B cell (primary cell): Measurements from ENCODE around the gene RABL3. TPM values are rescaled to one million over a fixed set of nuclear protein-coding genes. Genes with fewer than 3 reads are reported as not detected.

Experiments used
- ATAC-seq: fragments of 200-7000 bp; cut with Tn5 transposase; one replicate; pipeline ENCODE4 v1.10.0; 2021; ENCODE audit warnings: low read depth, mild to moderate bottlenecking, moderate number of reproducible peaks, moderate library complexity
- CTCF ChIA-PET: fragments of 350-600 bp; sonication (Branson Sonifier 250); formaldehyde crosslinking; loops from one replicate; lab custom pipeline; 2021; ENCODE audit warnings: antibody characterized with exemption, inconsistent platforms; lab: Charles Lee
- POLR2A ChIA-PET: fragments of 350-600 bp; sonication (Branson Sonifier 250); formaldehyde crosslinking; loops from one replicate; lab custom pipeline; 2021; ENCODE audit warnings: antibody characterized with exemption; lab: Charles Lee
- DNase-seq: peaks from one replicate; pipeline ENCODE4 v3.0.0; 2013
- H2AFZ ChIP-seq: 2 replicates; pipeline ENCODE4 v1.6.1; 2012; ENCODE audit warnings: mild to moderate bottlenecking, low read depth, low read length; ENCODE audit not compliant: insufficient read depth, poor library complexity, severe bottlenecking
- H3K27ac ChIP-seq, 2 donors: 1 replicate in 1 of 2; 2 replicates in 1 of 2; pipeline ENCODE4 v1.5.1; 2012 to 2013; ENCODE audit warnings: low read length in 2 of 2, mild to moderate bottlenecking in 2 of 2, moderate library complexity in 1 of 2
- H3K27me3 ChIP-seq, 4 experiments: fragments of 200-600 bp in 1 of 4; sonication (generic) in 1 of 4; replicated peaks in 1 of 4; 1 replicate in 2 of 4; 2 replicates in 2 of 4; pipeline versions ENCODE4 v1.6.1 to v1.7.0; 2013 to 2016; ENCODE audit warnings: low read length in 3 of 4, mild to moderate bottlenecking in 2 of 4, mixed read lengths in 1 of 4, moderate library complexity in 1 of 4; ENCODE audit not compliant: insufficient read depth in 4 of 4, control insufficient read depth in 3 of 4; ENCODE audit errors: control extremely low read depth in 1 of 4
- H3K36me3 ChIP-seq, 2 experiments: replicated peaks in 1 of 2; 1 replicate in 1 of 2; 2 replicates in 1 of 2; pipeline versions ENCODE4 v1.6.1 to v1.7.1; 2013; ENCODE audit warnings: low read length in 1 of 2; ENCODE audit not compliant: insufficient read depth in 2 of 2, control insufficient read depth in 1 of 2; ENCODE audit errors: control extremely low read depth in 1 of 2, extremely low read depth in 1 of 2
- H3K4me1 ChIP-seq, 2 donors: fragments of 200-600 bp in 1 of 2; sonication (generic) in 1 of 2; 1 replicate in 1 of 2; 2 replicates in 1 of 2; pipeline versions ENCODE4 v1.5.1 to v1.6.1; 2013 to 2017; ENCODE audit warnings: low read length in 2 of 2; ENCODE audit not compliant: control insufficient read depth in 2 of 2, insufficient read depth in 2 of 2
- H3K4me2 ChIP-seq: replicated peaks from 2 replicates; pipeline ENCODE3; 2012; ENCODE audit warnings: mild to moderate bottlenecking, low read depth, low read length; ENCODE audit not compliant: poor library complexity, severe bottlenecking
- H3K4me3 ChIP-seq, 5 experiments: fragments of 200-600 bp in 1 of 5; sonication (generic) in 1 of 5; 1 replicate in 3 of 5; 2 replicates in 2 of 5; pipeline versions ENCODE4 v1.5.1 to v1.7.0; 2011 to 2016; ENCODE audit warnings: low read length in 4 of 5, mild to moderate bottlenecking in 4 of 5, low read depth in 2 of 5, control low read depth in 1 of 5, moderate library complexity in 1 of 5; ENCODE audit not compliant: insufficient read depth in 1 of 5; ENCODE audit errors: control extremely low read depth in 1 of 5, extremely low read depth in 1 of 5
- H3K79me2 ChIP-seq: fragments of 200-600 bp; sonication (generic); one replicate; pipeline ENCODE4 v1.6.0; 2016; ENCODE audit warnings: low read length; ENCODE audit not compliant: control insufficient read depth, insufficient read depth
- H3K9ac ChIP-seq: fragments of 200-600 bp; sonication (generic); 2 replicates; pipeline ENCODE4 v1.6.1; 2017; ENCODE audit warnings: mild to moderate bottlenecking, low read length, moderate library complexity
- H3K9me3 ChIP-seq, 3 donors: one replicate each; pipeline versions ENCODE4 v1.6.1 to v1.7.1; 2013; ENCODE audit warnings: low read length in 2 of 3; ENCODE audit not compliant: control insufficient read depth in 2 of 3, insufficient read depth in 1 of 3; ENCODE audit errors: control extremely low read depth in 1 of 3
- H4K20me1 ChIP-seq: 2 replicates; pipeline ENCODE4 v1.6.0; 2012; ENCODE audit warnings: mild to moderate bottlenecking, low read length; ENCODE audit not compliant: insufficient read depth, control insufficient read depth, poor library complexity, severe bottlenecking
- H3K27ac Mint-ChIP-seq: one replicate; pipeline ENCODE4 v1.8.0; 2021; ENCODE audit warnings: mixed read lengths
- H3K27me3 Mint-ChIP-seq: one replicate; pipeline ENCODE4 v1.8.0; 2021; ENCODE audit warnings: mixed read lengths
- H3K4me1 Mint-ChIP-seq: one replicate; pipeline ENCODE4 v1.8.0; 2021; ENCODE audit warnings: mixed read lengths
- H3K4me3 Mint-ChIP-seq: one replicate; pipeline ENCODE4 v1.8.0; 2021; ENCODE audit warnings: mixed read lengths
- H3K9me3 Mint-ChIP-seq: one replicate; pipeline ENCODE4 v1.8.0; 2022; ENCODE audit warnings: mixed read lengths; ENCODE audit not compliant: insufficient read depth
- CTCF ChIP-seq: fragments of 200-600 bp; IDR thresholded peaks from one replicate; pipeline ENCODE4 v1.8.0; 2022; ENCODE audit warnings: antibody characterized with exemption, mild to moderate bottlenecking
- EZH2 ChIP-seq: IDR thresholded peaks from 2 replicates; pipeline ENCODE4 v1.6.1; 2012; ENCODE audit warnings: borderline replicate concordance, low read depth, mild to moderate bottlenecking, moderate library complexity, low read length; ENCODE audit not compliant: insufficient read depth, poor library complexity, severe bottlenecking
- WGBS: methylation state at CpG from one replicate; pipeline ENCODE4 v1.1.5; 2013; ENCODE audit warnings: missing lambda C conversion rate; ENCODE audit not compliant: insufficient coverage; 5-methylcytosine and 5-hydroxymethylcytosine counted together
- intact Hi-C: fragments of 100-400 bp; cut with micrococcal nuclease; formaldehyde crosslinking; loops from one replicate; pipeline ENCODE4 v1.10.0; 2022
- polyA plus RNA-seq: library from polyadenylated mRNA; depleted of rRNA; stranded (reverse); fragments of >200 nt; gene quantifications from 2 replicates; pipeline ENCODE4 v1.2.3, GENCODE V29; 2012
- total RNA-seq, 2 donors: library from RNA; stranded (reverse); fragments of 120-200 nt in 1 of 2; gene quantifications; 1 replicate in 1 of 2; 2 replicates in 1 of 2; pipeline versions ENCODE4 v1.2.3 to v1.2.4, GENCODE V29; 2013 to 2022

The RABL3 gene
- total and polyA plus RNA-seq, 2 donors (not counting 1 experiment from before 2014, with no cell fraction given) = 2.5 to 18.8 TPM

DNA sequence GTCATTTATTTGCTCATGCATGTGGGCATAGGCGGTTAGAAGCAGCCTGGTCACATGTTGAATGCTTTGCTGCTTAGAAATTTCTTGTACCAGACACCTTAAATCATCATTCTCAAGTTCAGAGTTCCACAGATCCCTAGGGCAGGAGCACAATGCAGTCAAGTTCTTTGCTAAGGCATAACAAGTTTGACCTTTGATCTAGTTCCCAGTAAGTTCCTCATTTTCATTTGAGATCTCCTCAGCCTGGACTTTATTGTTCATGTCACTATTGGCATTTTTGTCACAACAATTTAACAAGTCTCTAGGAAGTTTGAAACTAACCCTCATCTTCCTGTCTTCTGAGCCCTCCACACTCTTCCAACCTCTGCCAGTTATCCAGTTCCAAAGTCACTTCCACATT, 83.0 kb downstream of the RABL3 start:
- ChIA-PET CTCF (no interaction called here), POLR2A (no interaction called here)
- intact Hi-C loops = no loop called here

More for the DNA sequence above, 83.0 kb downstream of the RABL3 start:
- Histone ChIP-seq H4K20me1 (no peaks in the 10 kb centered on the region), H2AFZ (no peak overlapping the region), H3K27me3 (peaks cover 0 to under 1% (median 0%) of the 10 kb centered on the region in 4 experiments), H3K9ac (no peak overlapping the region), H3K79me2 (no peaks in the 10 kb centered on the region), H3K4me2 (no peak overlapping the region), H3K4me1 (no peaks in the 10 kb centered on the region), H3K27ac (no peak overlapping the region), H3K36me3 (no peaks in the 10 kb centered on the region), H3K4me3 (no peak overlapping the region), H3K9me3 (peaks cover 0 to 7% (median 0%) of the 10 kb centered on the region in 3 donors)
- Mint-ChIP-seq H3K4me1 (peaks cover 6% of the 10 kb centered on the region), H3K9me3 (no peaks in the 10 kb centered on the region), H3K27me3 (peaks cover 25% of the 10 kb centered on the region), H3K4me3 (no peak overlapping the region), H3K27ac (no peak overlapping the region)
- DNase-seq = no peak
- ATAC-seq = no peak
- no peak for TF ChIP-seq EZH2
- no peak for TF ChIP-seq CTCF
- WGBS = 82% methylated on average over 1 of the region's 1 CpG
